Loucy (cell line): Measurements from ENCODE around the gene CAMK2G.
"Not testable (repeated sequence)": the region's sequence is repeated elsewhere in the genome, so short reads cannot be mapped to it uniquely, and the experiment has no call there.

Source experiments
- H2AFZ ChIP-seq: fragments of 200-600 bp; sonication (generic); 2 replicates; pipeline ENCODE4 v1.6.0; 2016; ENCODE audit warnings: antibody characterized with exemption, mild to moderate bottlenecking, low read length, moderate library complexity
- H3F3A ChIP-seq: fragments of 200-600 bp; 2 replicates; pipeline ENCODE4 v1.6.0; 2016; ENCODE audit warnings: antibody characterized with exemption, low read depth, mild to moderate bottlenecking
- H3K27me3 ChIP-seq: fragments of 200-600 bp; sonication (generic); 2 replicates; pipeline ENCODE4 v1.6.1; 2014; ENCODE audit warnings: low read length, mild to moderate bottlenecking; ENCODE audit not compliant: insufficient read depth, poor library complexity, severe bottlenecking
- H3K36me3 ChIP-seq: fragments of 200-600 bp; sonication (generic); 2 replicates; pipeline ENCODE4 v1.6.1; 2016; ENCODE audit warnings: low read length; ENCODE audit not compliant: insufficient read depth
- H3K4me1 ChIP-seq: fragments of 200-600 bp; sonication (generic); 2 replicates; pipeline ENCODE4 v1.5.1; 2014; ENCODE audit warnings: low read length, mild to moderate bottlenecking; ENCODE audit not compliant: insufficient read depth, poor library complexity, severe bottlenecking
- H3K4me2 ChIP-seq: fragments of 200-600 bp; sonication (generic); 2 replicates; pipeline ENCODE4 v1.6.0; 2014; ENCODE audit warnings: antibody characterized with exemption, low read length, low read depth, mild to moderate bottlenecking; ENCODE audit not compliant: poor library complexity, severe bottlenecking
- H3K4me3 ChIP-seq: fragments of 200-600 bp; sonication (generic); 2 replicates; pipeline ENCODE4 v1.5.1; 2014; ENCODE audit warnings: low read length, mild to moderate bottlenecking, mixed read lengths; ENCODE audit not compliant: poor library complexity, severe bottlenecking
- H3K79me2 ChIP-seq: fragments of 200-600 bp; sonication (generic); 2 replicates; pipeline ENCODE4 v1.6.1; 2014; ENCODE audit warnings: low read length; ENCODE audit not compliant: insufficient read depth
- H3K9ac ChIP-seq: fragments of 200-600 bp; sonication (generic); 2 replicates; pipeline ENCODE4 v1.6.0; 2014; ENCODE audit warnings: mild to moderate bottlenecking, low read depth, low read length, moderate library complexity; ENCODE audit not compliant: poor library complexity, severe bottlenecking
- H3K9me2 ChIP-seq: fragments of 200-600 bp; sonication (generic); replicated peaks from 2 replicates; pipeline ENCODE4 v1.6.1; 2016; ENCODE audit warnings: low read depth, low read length, mixed read lengths
- H3K9me3 ChIP-seq: fragments of 200-600 bp; sonication (generic); 2 replicates; pipeline ENCODE4 v1.6.1; 2014; ENCODE audit warnings: mild to moderate bottlenecking, antibody characterized with exemption, low read length, low read depth; ENCODE audit not compliant: insufficient read depth
- H4K20me1 ChIP-seq: fragments of 200-600 bp; sonication (generic); 2 replicates; pipeline ENCODE4 v1.6.0; 2014; ENCODE audit warnings: antibody characterized with exemption, low read length, mild to moderate bottlenecking; ENCODE audit not compliant: insufficient read depth, poor library complexity, severe bottlenecking
- CTCF ChIP-seq: fragments of 200-600 bp; sonication (generic); conservative IDR thresholded peaks from 2 replicates; pipeline ENCODE4 v1.5.1; 2014; ENCODE audit warnings: mild to moderate bottlenecking, antibody characterized with exemption, low read length
- EZH2phosphoT487 ChIP-seq: fragments of 200-600 bp; IDR thresholded peaks from 2 replicates; pipeline ENCODE4 v1.6.1; 2018; ENCODE audit warnings: antibody characterized with exemption, mild to moderate bottlenecking, moderate library complexity, borderline replicate concordance

Gene CAMK2G

GRCh38 chr10:73891540-73891939, 17.2 kb upstream of the CAMK2G start:
- Histone ChIP-seq H3F3A (no peaks in the 10 kb centered on the region), H3K27me3 (no peaks in the 10 kb centered on the region), H3K36me3 (no peaks in the 10 kb centered on the region), H2AFZ (no peak overlapping the region), H3K9me3 (no peaks in the 10 kb centered on the region), H3K4me1 (peaks cover 12% of the 10 kb centered on the region), H4K20me1 (no peaks in the 10 kb centered on the region), H3K9me2 (no peaks in the 10 kb centered on the region), H3K4me3 (no peak overlapping the region), H3K4me2 (no peak overlapping the region), H3K79me2 (no peaks in the 10 kb centered on the region), H3K9ac (no peak overlapping the region)
- TF ChIP-seq EZH2phosphoT487 (no peak), CTCF (no peak)

- not testable (repeated sequence) for H2AFZ ChIP-seq, H3K9ac ChIP-seq, H3K9me2 ChIP-seq, H3K4me2 ChIP-seq, H3F3A ChIP-seq, H3K4me3 ChIP-seq, H3K9me3 ChIP-seq, H3K36me3 ChIP-seq, H3K79me2 ChIP-seq, H3K27me3 ChIP-seq, H4K20me1 ChIP-seq
- peaks cover 12% of the 10 kb centered on the region for H3K4me1 ChIP-seq
Observed at GRCh38 chr10:73890830-73891229, 16.5 kb upstream of the CAMK2G start.

GRCh38 chr10:73890261-73890660, 15.9 kb upstream of the CAMK2G start:
- Histone ChIP-seq H3K4me3 (no peak overlapping the region), H4K20me1 (no peaks in the 10 kb centered on the region), H3K27me3 (no peaks in the 10 kb centered on the region), H3F3A (no peaks in the 10 kb centered on the region), H3K9me3 (no peaks in the 10 kb centered on the region), H3K4me1 (peaks cover 12% of the 10 kb centered on the region), H3K9me2 (no peaks in the 10 kb centered on the region), H2AFZ (no peak overlapping the region), H3K36me3 (no peaks in the 10 kb centered on the region), H3K4me2 (no peak overlapping the region), H3K9ac (no peak overlapping the region), H3K79me2 (no peaks in the 10 kb centered on the region)
- TF ChIP-seq EZH2phosphoT487 (no peak), CTCF (no peak)

- H4K20me1 ChIP-seq, H3K79me2 ChIP-seq, H3K4me1 ChIP-seq, H3K9ac ChIP-seq, H2AFZ ChIP-seq, H3K9me2 ChIP-seq, H3F3A ChIP-seq, H3K9me3 ChIP-seq, H3K36me3 ChIP-seq, H3K4me2 ChIP-seq, H3K27me3 ChIP-seq, H3K4me3 ChIP-seq: not testable (repeated sequence)
Observed at GRCh38 chr10:73889416-73889815, 15.1 kb upstream of the CAMK2G start.
